ENCODE results near the gene GDA. TPM values are rescaled to one million over a fixed set of nuclear protein-coding genes. Genes with fewer than 3 reads are reported as not detected.

GDA gene
- total and polyA plus RNA-seq, 2 of the 4 experiments (the other 2 are of a cell fraction) = not detected

- H3K27ac ChIP-seq (ENCODE audit: insufficient read depth, low read length) = no peak overlapping the region
- intact Hi-C loops (cut with micrococcal nuclease) (no loop called here), in situ Hi-C loops (cut with MboI; ENCODE audit: low sequenced_read_pairs) (loop anchor here (25.0 kb wide), 1 partner anchor 443 kb away; no protein-coding TSS in a partner anchor), dilution Hi-C loops (cut with HindIII; ENCODE audit: low sequenced_read_pairs, unreplicated experiment) (no loop called here)
- no peak overlapping the region for H4K91ac ChIP-seq (ENCODE audit: insufficient read depth, low read depth, low read length)
- no CpG with 5 or more reads among the region's 4 CpGs for WGBS, 2 experiments (ENCODE audit: extremely low coverage in 2 of 2, insufficient read length in 1 of 2)
- H3K4me1 ChIP-seq (ENCODE audit: control insufficient read depth, insufficient read depth, low read length) = no peaks in the 10 kb centered on the region
- H4K20me1 ChIP-seq (ENCODE audit: insufficient read depth, low read length) = no peaks in the 10 kb centered on the region
- H3K4me2 ChIP-seq (ENCODE audit: low read depth, low read length) = no peak overlapping the region
- H3K4ac ChIP-seq (ENCODE audit: low read depth, low read length) = no peak overlapping the region
- no TSS peak for BruUV-seq (replicated peaks)
- H3K9me3 ChIP-seq (ENCODE audit: control insufficient read depth, insufficient read depth, low read length) = no peaks in the 10 kb centered on the region
- no peak overlapping the region for H3K14ac ChIP-seq (replicated peaks; ENCODE audit: low read depth, low read length)
- no peaks in the 10 kb centered on the region for H3K36me3 ChIP-seq (ENCODE audit: control insufficient read depth, insufficient read depth, low read length)
- CTCF ChIA-PET = interaction anchor here (0.7 kb wide), 1 partner anchor 16 kb away, joined by 3 read pairs; no protein-coding TSS in a partner anchor
- no peak overlapping the region for H3K4me3 ChIP-seq (ENCODE audit: insufficient read depth, low read depth, low read length)
- no peak overlapping the region for H2BK120ac ChIP-seq (ENCODE audit: low read depth, low read length)
- no peak for TF ChIP-seq POLR2A (IDR thresholded peaks at IDR 0.05; ENCODE audit: low read depth, low read length)
- TF ChIP-seq CHD1 (IDR thresholded peaks at IDR 0.05; ENCODE audit: low read depth, low read length) = no peak
- TF ChIP-seq CEBPB (IDR thresholded peaks at IDR 0.05; ENCODE audit: low read depth, low read length) = no peak
- no peak for TF ChIP-seq SMC3 (IDR thresholded peaks at IDR 0.05; ENCODE audit: low read depth, low read length)
- TF ChIP-seq FOS (IDR thresholded peaks at IDR 0.05; ENCODE audit: low read depth, low read length) = no peak
- no peak for TF ChIP-seq USF2 (IDR thresholded peaks at IDR 0.05; ENCODE audit: low read depth, low read length)
- TF ChIP-seq RAD21 (IDR thresholded peaks at IDR 0.05; ENCODE audit: low read length) = no peak
- no peak for TF ChIP-seq MAFK (IDR thresholded peaks at IDR 0.05; ENCODE audit: low read depth, low read length)
- no peak overlapping the region for H2BK15ac ChIP-seq (ENCODE audit: low read depth, low read length)
- no peak overlapping the region for H4K8ac ChIP-seq (ENCODE audit: low read depth in 2 of 2, low read length in 2 of 2)
- no peak overlapping the region for H2AK5ac ChIP-seq (ENCODE audit: low read depth, low read length)
- H3K27me3 ChIP-seq (ENCODE audit: control insufficient read depth, insufficient read depth, low read length) = peaks cover 1% of the 10 kb centered on the region
- DNase-seq = no peak
- H3K18ac ChIP-seq (ENCODE audit: low read depth, low read length) = no peak overlapping the region
- H3K9ac ChIP-seq (ENCODE audit: low read depth, low read length) = no peak overlapping the region
- no peak overlapping the region for H4K5ac ChIP-seq (ENCODE audit: low read depth, low read length)
- H2BK5ac ChIP-seq (ENCODE audit: low read depth, low read length, poor library complexity, severe bottlenecking) = no peak overlapping the region
- no peak for ATAC-seq (ENCODE audit: low read depth)
- H3K23ac ChIP-seq (ENCODE audit: low read depth, low read length) = no peak overlapping the region
- no peaks in the 10 kb centered on the region for H3K79me1 ChIP-seq (ENCODE audit: low read depth in 1 of 2, low read length in 2 of 2)
- no peak overlapping the region for H2AK9ac ChIP-seq (replicated peaks; ENCODE audit: low read depth, low read length, poor library complexity)
- H3K56ac ChIP-seq (ENCODE audit: extremely low read depth, insufficient read depth, low read length) = no peak overlapping the region
- no peak overlapping the region for H2BK20ac ChIP-seq (ENCODE audit: low read depth, low read length)
- POLR2A ChIA-PET (ENCODE audit: unreplicated experiment) = no interaction called here
- no peaks in the 10 kb centered on the region for H3K9me1 ChIP-seq (ENCODE audit: insufficient read depth, low read length)
- no peak overlapping the region for H2AFZ ChIP-seq (replicated peaks; ENCODE audit: low read length, poor library complexity)
Measured at GRCh38 chr9:72255569-72255968, 106.3 kb downstream of the GDA start.
